ENCODE results near the gene ROR1. TPM values are rescaled to one million over a fixed set of nuclear protein-coding genes. Genes with fewer than 3 reads are reported as not detected.

Gene ROR1
- total and polyA plus RNA-seq, 2 of the 4 experiments (the other 2 are of a cell fraction), result 4.4 to 10.0 TPM

DNA sequence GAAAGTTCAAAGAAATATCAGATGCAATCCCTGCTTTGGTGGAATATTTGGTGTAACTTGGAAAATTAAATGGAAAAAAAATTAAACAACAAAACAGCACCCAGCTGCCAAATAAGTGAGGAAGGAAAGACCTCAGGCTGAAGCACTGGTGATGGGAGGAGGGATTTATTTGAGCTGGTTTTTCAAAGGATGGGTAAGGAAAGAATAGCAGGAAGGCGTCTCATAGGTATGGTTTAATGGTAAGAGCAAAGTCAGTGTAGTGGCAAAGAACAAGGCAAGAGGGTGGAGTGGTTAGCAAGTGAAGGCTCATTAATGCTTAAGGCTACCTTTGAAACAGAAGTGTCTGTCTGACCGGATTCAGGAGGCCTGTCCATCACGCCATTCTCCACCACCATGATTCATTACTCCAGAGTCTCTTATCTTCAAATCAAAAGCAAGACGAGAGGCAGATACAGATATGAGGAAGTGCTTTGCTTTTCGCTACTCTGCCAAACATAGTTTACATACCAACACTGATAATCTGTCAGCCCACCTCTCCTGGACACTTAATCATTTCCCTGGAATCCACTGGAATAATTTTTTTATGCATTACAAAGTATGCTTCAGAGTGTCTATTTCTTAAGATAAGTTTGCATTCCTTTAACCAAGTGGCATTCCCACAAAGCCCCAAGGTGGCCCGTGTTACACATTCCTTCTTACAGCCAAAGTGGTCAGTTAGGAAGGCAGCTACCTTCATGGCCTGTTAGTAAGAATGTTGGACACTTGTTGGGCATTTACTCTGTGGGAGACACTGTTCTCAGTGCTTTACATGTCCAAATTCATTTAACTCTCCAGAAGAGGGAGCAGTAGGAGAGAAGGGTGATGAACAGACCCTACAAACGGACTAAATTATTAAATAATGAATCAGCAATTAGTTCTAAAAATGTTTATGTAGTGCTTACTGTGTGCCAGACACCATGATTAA is 146.6 kb downstream of the ROR1 start:
- Histone ChIP-seq H3K4me2 (ENCODE audit: low read depth, low read length) (peak overlapping the region; percentile 4; the same call in 1 of the 2 replicates), H3K18ac (ENCODE audit: low read depth, low read length) (no peak overlapping the region), H3K36me3 (ENCODE audit: control insufficient read depth, insufficient read depth, low read length) (no peaks in the 10 kb centered on the region), H4K5ac (ENCODE audit: low read depth, low read length) (no peak overlapping the region; the same call in 1 of the 2 replicates), H3K9me1 (ENCODE audit: insufficient read depth, low read length) (peaks cover 8% of the 10 kb centered on the region), H4K91ac (ENCODE audit: insufficient read depth, low read depth, low read length) (peak overlapping the region; percentile 69), H3K14ac (replicated peaks; ENCODE audit: low read depth, low read length) (no peak overlapping the region), H3K27ac (ENCODE audit: insufficient read depth, low read length) (peak overlapping the region; percentile 41; the same call in 1 of the 2 replicates), H2AK9ac (replicated peaks; ENCODE audit: low read depth, low read length, poor library complexity) (no peak overlapping the region), H3K23ac (ENCODE audit: low read depth, low read length) (peak overlapping the region; percentile 42; the same call in 1 of the 2 replicates), H2BK20ac (ENCODE audit: low read depth, low read length) (peak overlapping the region; percentile 60), H3K4me1 (ENCODE audit: control insufficient read depth, insufficient read depth, low read length) (peaks cover 9% of the 10 kb centered on the region), H2AK5ac (ENCODE audit: low read depth, low read length) (peak overlapping the region; percentile 53), H4K8ac (ENCODE audit: low read depth in 2 of 2, low read length in 2 of 2) (peak overlapping the region; percentile 23 to 58; a peak in 2 of 4 replicates), H2AFZ (replicated peaks; ENCODE audit: low read length, poor library complexity) (no peak overlapping the region), H3K4me3 (ENCODE audit: insufficient read depth, low read depth, low read length) (no peak overlapping the region), H3K56ac (ENCODE audit: extremely low read depth, insufficient read depth, low read length) (peak overlapping the region; percentile 20; the same call in 1 of the 2 replicates), H2BK15ac (ENCODE audit: low read depth, low read length) (peak overlapping the region; percentile 8; the same call in 2 of the 3 replicates), H3K9ac (ENCODE audit: low read depth, low read length) (no peak overlapping the region), H2BK120ac (ENCODE audit: low read depth, low read length) (peak overlapping the region; percentile 76), H3K9me3 (ENCODE audit: control insufficient read depth, insufficient read depth, low read length) (no peaks in the 10 kb centered on the region), H3K79me1 (ENCODE audit: low read depth in 1 of 2, low read length in 2 of 2) (no peaks in the 10 kb centered on the region), H3K4ac (ENCODE audit: low read depth, low read length) (peak overlapping the region; percentile 71), H4K20me1 (ENCODE audit: insufficient read depth, low read length) (peaks cover 4% of the 10 kb centered on the region; the same call in 1 of the 2 replicates), H3K27me3 (ENCODE audit: control insufficient read depth, insufficient read depth, low read length) (peaks cover 2% of the 10 kb centered on the region), H2BK5ac (ENCODE audit: low read depth, low read length, poor library complexity, severe bottlenecking) (peak overlapping the region; percentile 16)
- no TSS peak for BruUV-seq (replicated peaks)
- ChIA-PET POLR2A (ENCODE audit: unreplicated experiment) (no interaction called here), CTCF (interaction anchor here (0.6 to 2.0 kb wide), 5 partner anchors 70 to 229 kb away, joined by 3 to 8 read pairs (median 5); no protein-coding TSS in a partner anchor)
- DNase-seq, result peak; percentile 89
- WGBS, 2 experiments (ENCODE audit: extremely low coverage in 2 of 2, insufficient read length in 1 of 2), result 100% methylated on average over 1 of the region's 7 CpGs; no CpG with 5 or more reads in 1 of the 2 experiments
- peak; percentile 87 for ATAC-seq (ENCODE audit: low read depth)
- dilution Hi-C loops (cut with HindIII; ENCODE audit: low sequenced_read_pairs, unreplicated experiment), result no loop called here
- intact Hi-C loops (cut with micrococcal nuclease), result loop anchor here (1.0 to 5.0 kb wide), 5 partner anchors 118 to 322 kb away; partner anchors contain the start of gene ROR1
- in situ Hi-C loops (cut with MboI; ENCODE audit: low sequenced_read_pairs), result loop anchor here (5.0 kb wide), 1 partner anchor 322 kb away; no protein-coding TSS in a partner anchor
- no peak for TF ChIP-seq CEBPB (IDR thresholded peaks at IDR 0.05; ENCODE audit: low read depth, low read length)
- TF ChIP-seq CHD1 (IDR thresholded peaks at IDR 0.05; ENCODE audit: low read depth, low read length), result no peak
- no peak for TF ChIP-seq MXI1 (IDR thresholded peaks at IDR 0.05; ENCODE audit: borderline replicate concordance, low read depth, low read length)
- TF ChIP-seq POLR2A (IDR thresholded peaks at IDR 0.05; ENCODE audit: low read depth, low read length), result no peak
- peak; percentile 72 for TF ChIP-seq NFE2L2 (IDR thresholded peaks at IDR 0.05; ENCODE audit: low read depth, low read length)
- TF ChIP-seq RCOR1 (IDR thresholded peaks at IDR 0.05; ENCODE audit: insufficient replicate concordance, low read length), result no peak
- TF ChIP-seq, protein P1, sequence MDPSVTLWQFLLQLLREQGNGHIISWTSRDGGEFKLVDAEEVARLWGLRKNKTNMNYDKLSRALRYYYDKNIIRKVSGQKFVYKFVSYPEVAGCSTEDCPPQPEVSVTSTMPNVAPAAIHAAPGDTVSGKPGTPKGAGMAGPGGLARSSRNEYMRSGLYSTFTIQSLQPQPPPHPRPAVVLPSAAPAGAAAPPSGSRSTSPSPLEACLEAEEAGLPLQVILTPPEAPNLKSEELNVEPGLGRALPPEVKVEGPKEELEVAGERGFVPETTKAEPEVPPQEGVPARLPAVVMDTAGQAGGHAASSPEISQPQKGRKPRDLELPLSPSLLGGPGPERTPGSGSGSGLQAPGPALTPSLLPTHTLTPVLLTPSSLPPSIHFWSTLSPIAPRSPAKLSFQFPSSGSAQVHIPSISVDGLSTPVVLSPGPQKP (IDR thresholded peaks at IDR 0.05; ENCODE audit: borderline replicate concordance, low read depth, low read length), result no peak
- peak; percentile 67 for TF ChIP-seq MAFK (IDR thresholded peaks at IDR 0.05; ENCODE audit: low read depth, low read length)
- peak; percentile 73; the same call in 1 of the 2 replicates for TF ChIP-seq BHLHE40 (IDR thresholded peaks at IDR 0.05; ENCODE audit: low read depth, low read length)
- peak; percentile 56 for TF ChIP-seq CTCF (conservative IDR thresholded peaks at IDR 0.05; ENCODE audit: low read depth, low read length)
- no peak for TF ChIP-seq MAZ (IDR thresholded peaks at IDR 0.05; ENCODE audit: borderline replicate concordance, low read depth, low read length)
- no peak for TF ChIP-seq FOS (IDR thresholded peaks at IDR 0.05; ENCODE audit: low read depth, low read length)
- TF ChIP-seq SMC3 (IDR thresholded peaks at IDR 0.05; ENCODE audit: low read depth, low read length), result peak; percentile 62
